Activated CD8-positive, alpha-beta memory T cell treated with anti-CD3 and anti-CD28 coated beads, Interleukin-2, amount 50 U/mL, for 1 hour (primary cell): ENCODE measurements around the gene SLC35B2.
"Not testable (repeated sequence)": the region's sequence is repeated elsewhere in the genome, so short reads cannot be mapped to it uniquely, and the experiment has no call there.

ENCODE experiments used
- DNase-seq: peaks from one replicate; pipeline ENCODE4 v3.0.0-alpha.2; 2020; ENCODE audit errors: extremely low read depth

Gene SLC35B2

GRCh38 chr6:44235891-44236516 is 21.3 kb downstream of the SLC35B2 start:
- DNase-seq: no peak

- DNase-seq: no peak
Measured at GRCh38 chr6:44235269-44235668, 22.1 kb downstream of the SLC35B2 start.

GRCh38 chr6:44234101-44235025 is 23.0 kb downstream of the SLC35B2 start:
- DNase-seq: no peak

GRCh38 chr6:44233567-44234100 is 23.7 kb downstream of the SLC35B2 start:
- DNase-seq: no peak

- no peak for DNase-seq
Measured at GRCh38 chr6:44232676-44233566, 24.4 kb downstream of the SLC35B2 start.

GRCh38 chr6:44231426-44231825 is 25.9 kb downstream of the SLC35B2 start:
- not testable (repeated sequence) for DNase-seq

- no peak for DNase-seq
Measured at GRCh38 chr6:44230034-44230675, 27.2 kb downstream of the SLC35B2 start.

- no peak for DNase-seq
Measured at GRCh38 chr6:44229376-44230033, 27.8 kb downstream of the SLC35B2 start.

- no peak for DNase-seq
Measured at GRCh38 chr6:44228836-44229235, 28.5 kb downstream of the SLC35B2 start.

- DNase-seq: no peak
Measured at GRCh38 chr6:44228433-44228832, 28.9 kb downstream of the SLC35B2 start.

GRCh38 chr6:44228031-44228430 is 29.3 kb downstream of the SLC35B2 start:
- DNase-seq: no peak

GRCh38 chr6:44227148-44227793 is 30.1 kb downstream of the SLC35B2 start:
- no peak for DNase-seq

GRCh38 chr6:44226368-44227147 is 30.8 kb downstream of the SLC35B2 start:
- no peak for DNase-seq

- no peak for DNase-seq
Measured at GRCh38 chr6:44225579-44226325, 31.6 kb downstream of the SLC35B2 start.

- DNase-seq: no peak
Measured at GRCh38 chr6:44224965-44225305, 32.4 kb downstream of the SLC35B2 start.

GRCh38 chr6:44224029-44224964 is 33.0 kb downstream of the SLC35B2 start:
- DNase-seq: no peak

GRCh38 chr6:44223319-44224028 is 33.9 kb downstream of the SLC35B2 start, which contains the start of gene SLC29A1:
Gene SLC29A1, plus strand, starts transcription at chr6:44223595. Its CDS starts 3,719 bp downstream, at chr6:44227314.
- peak; percentile 35 for DNase-seq
